Activated CD8-positive, alpha-beta T cell treated with anti-CD3 and anti-CD28 coated beads, Interleukin-2, amount 10 ng/mL, durations not matched to agents 7 days and 5 days (primary cell): ENCODE results near the gene PHKA2. TPM values are rescaled to one million over a fixed set of nuclear protein-coding genes. Genes with fewer than 3 reads are reported as not detected.
"Not testable (repeated sequence)": the region's sequence is repeated elsewhere in the genome, so short reads cannot be mapped to it uniquely, and the experiment has no call there.

Experiments used
- ATAC-seq: fragments of 150-1000 bp; cut with Tn5 transposase; one replicate; pipeline ENCODE4 v1.10.0; 2021; ENCODE audit warnings: moderate library complexity
- CTCF ChIA-PET: fragments of 350-600 bp; sonication (Branson Sonifier 250); formaldehyde crosslinking; loops from one replicate; lab custom pipeline; 2021; ENCODE audit warnings: antibody characterized with exemption; lab: Charles Lee
- POLR2A ChIA-PET: fragments of 350-600 bp; sonication (Branson Sonifier 250); formaldehyde crosslinking; loops from one replicate; lab custom pipeline; 2021; ENCODE audit warnings: antibody characterized with exemption; lab: Charles Lee
- DNase-seq: peaks from one replicate; pipeline ENCODE4 v3.0.0-alpha.2; 2020
- H3K27ac Mint-ChIP-seq: one replicate; pipeline ENCODE4 v1.8.0; 2021; ENCODE audit warnings: mild to moderate bottlenecking, mixed read lengths
- H3K27me3 Mint-ChIP-seq: one replicate; pipeline ENCODE4 v1.8.0; 2021; ENCODE audit warnings: low read depth, mixed read lengths
- H3K36me3 Mint-ChIP-seq: one replicate; pipeline ENCODE4 v1.8.0; 2021; ENCODE audit warnings: low read depth, mixed read lengths
- H3K4me1 Mint-ChIP-seq: one replicate; pipeline ENCODE4 v1.8.0; 2021; ENCODE audit warnings: low read depth, mixed read lengths
- H3K4me3 Mint-ChIP-seq: one replicate; pipeline ENCODE4 v1.8.0; 2021; ENCODE audit warnings: mild to moderate bottlenecking, mixed read lengths
- H3K9me3 Mint-ChIP-seq: one replicate; pipeline ENCODE4 v1.8.0; 2022; ENCODE audit warnings: mixed read lengths; ENCODE audit not compliant: insufficient read depth
- total RNA-seq, 2 experiments: library from RNA; stranded (reverse); gene quantifications; one replicate each; pipeline ENCODE4 v1.2.3, GENCODE V29; 2021

The PHKA2 gene
- total RNA-seq, 2 experiments from 2014 or later = 21.7 to 23.6 TPM

DNA sequence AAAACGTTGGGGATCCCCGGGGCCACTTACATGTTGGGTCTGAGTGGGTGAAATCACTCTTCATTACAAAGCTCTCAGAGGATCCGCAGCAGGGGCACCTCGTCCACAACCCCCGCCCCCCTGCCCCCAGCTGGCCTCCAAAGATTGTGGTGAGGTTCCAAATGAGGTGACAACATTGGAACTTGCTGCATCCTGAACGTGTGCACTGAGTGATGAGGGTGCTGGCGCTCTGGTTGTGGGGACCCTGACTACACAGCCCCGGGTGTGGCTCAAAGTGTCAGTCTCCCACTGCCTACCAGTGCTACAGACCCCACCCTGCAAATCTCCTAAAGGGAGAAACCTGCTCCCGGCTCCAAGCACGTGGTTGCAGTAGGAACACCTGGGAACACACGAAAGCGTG, 111.9 kb downstream of the PHKA2 start:
- Mint-ChIP-seq H3K4me3 (no peak overlapping the region), H3K9me3 (no peaks in the 10 kb centered on the region), H3K36me3 (no peaks in the 10 kb centered on the region), H3K4me1 (no peaks in the 10 kb centered on the region), H3K27me3 (no peaks in the 10 kb centered on the region), H3K27ac (no peak overlapping the region)
- POLR2A ChIA-PET = no interaction called here
- ATAC-seq = no peak
- CTCF ChIA-PET = no interaction called here
- DNase-seq = no peak

DNA sequence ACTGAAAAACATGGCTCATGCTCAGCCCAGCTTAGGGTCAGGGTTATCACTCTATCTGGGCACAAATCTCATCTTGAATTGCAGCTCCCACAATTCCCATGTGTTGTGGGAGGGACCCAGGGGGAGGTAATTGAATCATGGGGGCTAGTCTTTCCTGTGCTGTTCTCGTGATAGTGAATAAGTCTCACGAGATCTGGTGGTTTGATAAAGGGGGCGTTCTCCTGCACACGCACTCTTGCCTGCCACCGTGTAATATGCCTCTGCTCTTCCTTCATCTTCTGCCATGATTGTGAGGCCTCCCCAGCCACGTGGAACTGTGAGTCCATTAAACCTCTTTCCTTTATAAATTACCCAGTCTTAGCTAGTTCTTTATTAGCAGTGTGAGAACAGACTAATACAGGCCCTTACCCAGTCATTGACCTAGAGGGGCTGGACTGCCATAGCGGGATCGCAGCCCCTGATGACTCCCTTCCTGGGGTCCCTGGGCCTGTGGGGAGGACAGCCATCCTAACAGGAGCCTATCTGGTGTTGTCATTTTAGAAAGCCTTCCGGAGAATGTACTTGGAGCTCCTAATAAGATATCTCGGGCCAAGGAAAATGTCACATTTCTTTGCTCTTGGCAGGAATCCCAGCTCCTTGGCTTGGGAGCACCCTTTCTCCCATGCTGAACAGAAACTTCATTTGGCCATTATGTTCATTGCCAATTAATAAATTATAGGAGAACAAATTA, 112.6 kb downstream of the PHKA2 start:
- CTCF ChIA-PET = no interaction called here
- no peak overlapping the region for H3K4me3 Mint-ChIP-seq
- H3K27ac Mint-ChIP-seq = no peak overlapping the region
- H3K9me3 Mint-ChIP-seq = no peaks in the 10 kb centered on the region
- H3K4me1 Mint-ChIP-seq = no peaks in the 10 kb centered on the region
- no peaks in the 10 kb centered on the region for H3K27me3 Mint-ChIP-seq
- no peak for ATAC-seq
- POLR2A ChIA-PET = no interaction called here
- no peak for DNase-seq
- H3K36me3 Mint-ChIP-seq = no peaks in the 10 kb centered on the region

DNA sequence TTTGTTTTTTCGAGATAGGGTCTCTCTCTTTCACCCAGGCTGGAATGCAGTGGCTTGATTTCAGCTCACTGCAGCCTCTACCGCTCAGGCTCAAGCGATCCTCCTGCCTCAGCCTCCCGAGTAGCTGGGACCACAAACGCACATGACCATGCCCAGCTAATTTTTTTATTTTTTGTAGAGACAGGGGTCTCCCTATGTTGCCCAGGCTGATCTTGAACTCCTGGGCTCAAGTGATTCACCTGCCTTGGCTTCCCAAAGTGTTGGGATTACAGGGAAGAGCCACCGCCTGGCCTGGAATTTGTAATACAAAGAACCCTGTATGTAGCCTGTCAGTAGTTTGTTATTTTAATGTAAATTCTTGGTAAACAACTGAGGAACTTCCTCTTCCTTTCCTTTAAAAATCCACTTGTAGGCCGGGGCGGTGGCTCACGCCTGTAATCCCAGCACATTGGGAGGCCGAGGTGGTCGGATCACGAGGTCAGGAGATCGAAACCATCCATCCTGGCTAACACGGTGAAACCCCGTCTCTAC, 119.5 kb downstream of the PHKA2 start:
- no peaks in the 10 kb centered on the region for H3K4me1 Mint-ChIP-seq
- no peaks in the 10 kb centered on the region for H3K36me3 Mint-ChIP-seq
- no peaks in the 10 kb centered on the region for H3K9me3 Mint-ChIP-seq
- H3K27me3 Mint-ChIP-seq = no peaks in the 10 kb centered on the region
- no peak for DNase-seq
- ATAC-seq = no peak
- H3K4me3 Mint-ChIP-seq = no peak overlapping the region
- ChIA-PET CTCF (no interaction called here), POLR2A (no interaction called here)
- no peak overlapping the region for H3K27ac Mint-ChIP-seq

DNA sequence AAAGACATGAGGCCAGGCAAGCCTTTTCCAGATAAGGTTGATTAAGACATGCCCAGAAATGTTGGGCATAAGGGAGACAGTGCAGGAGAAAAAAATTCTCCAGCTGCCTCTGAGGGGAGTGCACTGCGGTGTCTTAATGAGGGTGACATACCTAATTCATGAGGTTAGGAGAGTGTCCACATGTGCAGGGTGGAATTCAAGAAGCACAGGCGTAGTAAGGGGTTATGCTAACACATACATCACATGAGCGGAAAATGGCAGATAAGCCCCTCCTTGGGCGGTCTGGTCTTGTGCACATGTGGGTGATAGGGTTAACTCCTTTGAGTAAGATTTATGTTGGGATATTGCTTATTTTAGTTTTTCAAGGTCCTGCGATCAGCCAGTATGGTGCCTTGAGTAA, 122.4 kb downstream of the PHKA2 start:
- Mint-ChIP-seq H3K27ac (no peak overlapping the region), H3K4me3 (no peak overlapping the region), H3K4me1 (peaks cover 2% of the 10 kb centered on the region), H3K27me3 (no peaks in the 10 kb centered on the region), H3K36me3 (no peaks in the 10 kb centered on the region), H3K9me3 (no peaks in the 10 kb centered on the region)
- DNase-seq = no peak
- CTCF ChIA-PET = no interaction called here
- ATAC-seq = no peak
- POLR2A ChIA-PET = no interaction called here

GRCh38 chrX:18856645-18856997, 127.3 kb downstream of the PHKA2 start:
- ChIA-PET POLR2A (interaction anchor here (0.5 kb wide), 1 partner anchor 131 kb away, joined by 3 read pairs; no protein-coding TSS in a partner anchor), CTCF (no interaction called here)
- peaks cover 14% of the 10 kb centered on the region for H3K4me1 Mint-ChIP-seq
- H3K27me3 Mint-ChIP-seq = no peaks in the 10 kb centered on the region
- H3K9me3 Mint-ChIP-seq = no peaks in the 10 kb centered on the region
- no peaks in the 10 kb centered on the region for H3K36me3 Mint-ChIP-seq
- no peak for ATAC-seq
- no peak for DNase-seq
- no peak overlapping the region for H3K4me3 Mint-ChIP-seq
- no peak overlapping the region for H3K27ac Mint-ChIP-seq

DNA sequence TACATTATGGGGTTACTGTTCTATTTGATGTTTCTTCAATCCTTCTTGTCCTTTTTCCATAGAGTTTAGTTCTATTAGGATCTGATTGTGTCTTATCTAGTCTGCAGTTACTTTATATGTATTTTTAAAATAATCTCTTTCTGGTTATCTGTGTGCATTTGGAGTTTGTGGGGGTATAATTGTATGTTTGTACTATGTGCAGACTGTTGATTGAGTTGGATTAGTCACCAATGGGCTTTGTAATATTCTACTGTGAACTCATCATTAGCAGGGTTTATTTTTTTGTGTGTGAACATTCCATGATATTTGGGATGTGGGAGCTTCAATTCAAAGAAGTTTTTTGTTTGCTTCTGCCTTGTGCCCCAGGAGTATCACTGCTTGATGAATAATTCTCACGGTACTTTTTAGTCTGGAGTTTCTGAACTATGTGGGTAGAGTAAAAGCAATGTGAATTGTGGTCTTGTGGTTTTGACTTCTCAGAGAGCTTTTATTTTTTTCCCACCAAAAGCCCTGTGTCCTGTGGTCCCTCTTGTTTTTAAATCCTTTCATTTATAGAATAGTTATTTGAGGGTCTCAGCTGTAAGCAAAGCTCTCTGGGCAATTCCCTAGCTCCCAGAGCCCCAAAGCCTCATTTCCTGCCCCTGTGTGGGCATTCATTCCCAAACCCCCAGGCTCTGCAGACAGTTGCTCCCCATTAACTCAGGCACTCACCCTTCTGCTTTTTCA, 127.8 kb downstream of the PHKA2 start:
- H3K4me1 Mint-ChIP-seq = peaks cover 14% of the 10 kb centered on the region
- H3K27ac Mint-ChIP-seq = no peak overlapping the region
- CTCF ChIA-PET = no interaction called here
- ATAC-seq (no peak), DNase-seq (no peak)
- no peaks in the 10 kb centered on the region for H3K9me3 Mint-ChIP-seq
- H3K4me3 Mint-ChIP-seq = no peak overlapping the region
- POLR2A ChIA-PET = interaction anchor here (0.5 kb wide), 1 partner anchor 131 kb away, joined by 3 read pairs; no protein-coding TSS in a partner anchor
- no peaks in the 10 kb centered on the region for H3K36me3 Mint-ChIP-seq
- no peaks in the 10 kb centered on the region for H3K27me3 Mint-ChIP-seq

DNA sequence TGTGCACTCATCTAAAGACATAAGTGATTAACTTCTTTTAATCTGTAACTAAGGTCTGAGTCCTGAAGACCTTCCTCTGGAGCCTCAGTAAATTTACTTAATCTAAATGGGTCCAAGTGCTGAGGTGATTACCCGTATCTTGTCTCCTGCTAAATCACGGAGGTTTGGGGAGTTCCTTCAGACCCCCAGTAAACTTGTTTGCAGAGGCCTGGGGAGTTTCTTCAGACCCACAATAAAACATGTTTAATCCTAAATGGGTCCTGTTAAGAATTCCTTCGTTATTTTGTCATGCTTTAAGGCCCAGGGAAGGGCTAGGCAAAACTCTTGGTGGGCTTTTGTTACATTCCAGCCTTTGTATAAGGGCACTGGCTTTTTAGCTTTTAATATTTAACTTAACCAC, 136.0 kb downstream of the PHKA2 start:
- H3K27ac Mint-ChIP-seq, DNase-seq, H3K27me3 Mint-ChIP-seq, H3K4me3 Mint-ChIP-seq, CTCF ChIA-PET, H3K9me3 Mint-ChIP-seq, ATAC-seq, H3K4me1 Mint-ChIP-seq, POLR2A ChIA-PET, H3K36me3 Mint-ChIP-seq: not testable (repeated sequence)

Other genes starting within 250 kb of the PHKA2 start
- gene ADGRG2, start 138.4 kb upstream of the PHKA2 start, total RNA-seq = not detected